Fibroblast of the aortic adventitia (primary cell): ENCODE results near the gene DENND1B. TPM values are rescaled to one million over a fixed set of nuclear protein-coding genes. Genes with fewer than 3 reads are reported as not detected.

Experiments used
- DNase-seq: peaks from one replicate; pipeline ENCODE4 v3.0.0-alpha.2; 2010; ENCODE audit warnings: low read depth
- H3K4me3 ChIP-seq: 2 replicates; pipeline ENCODE4 v1.5.1; 2011; ENCODE audit warnings: low read depth, mild to moderate bottlenecking, control low read depth, low read length, moderate library complexity
- CTCF ChIP-seq: IDR thresholded peaks from 2 replicates; pipeline ENCODE4 v1.5.1; 2011; ENCODE audit warnings: mild to moderate bottlenecking, low read length, control low read depth, inconsistent platforms; ENCODE audit not compliant: insufficient read depth
- total RNA-seq: library from RNA; depleted of rRNA; stranded (reverse); fragments of >200 nt; gene quantifications from 2 replicates; pipeline ENCODE4 v1.2.3, GENCODE V29; 2012; ENCODE audit warnings: low replicate concordance

DENND1B gene
- total RNA-seq, 1 donor: 19.5 TPM

GRCh38 chr1:197606168-197606845 is 169.0 kb downstream of the DENND1B start:
- no peak for DNase-seq
- TF ChIP-seq CTCF: no peak
- no peak overlapping the region for H3K4me3 ChIP-seq

GRCh38 chr1:197604302-197604701 is 171.0 kb downstream of the DENND1B start:
- no peak for DNase-seq
- TF ChIP-seq CTCF: no peak
- no peak overlapping the region for H3K4me3 ChIP-seq

GRCh38 chr1:197600751-197601150 is 174.5 kb downstream of the DENND1B start:
- TF ChIP-seq CTCF: no peak
- DNase-seq: no peak
- H3K4me3 ChIP-seq: no peak overlapping the region

- H3K4me3 ChIP-seq: no peak overlapping the region
- TF ChIP-seq CTCF: no peak
- no peak for DNase-seq
Measured at GRCh38 chr1:197599789-197600188, 175.5 kb downstream of the DENND1B start.

- DNase-seq: no peak
- TF ChIP-seq CTCF: no peak
- no peak overlapping the region for H3K4me3 ChIP-seq
Measured at GRCh38 chr1:197598935-197599334, 176.3 kb downstream of the DENND1B start.

GRCh38 chr1:197595304-197595904 is 179.9 kb downstream of the DENND1B start:
- H3K4me3 ChIP-seq: no peak overlapping the region
- DNase-seq: no peak
- TF ChIP-seq CTCF: no peak
